Spinal cord (tissue), 10 donors: ENCODE results near the gene HK3. TPM values are rescaled to one million over a fixed set of nuclear protein-coding genes. Genes with fewer than 3 reads are reported as not detected.

Experiments
- DNase-seq, 6 donors: peaks; one replicate each; pipeline versions ENCODE4 v3.0.0 to v3.0.0-alpha.2; 2013 to 2015; ENCODE audit warnings: low spot score in 6 of 6, low read depth in 4 of 6
- H3K27ac ChIP-seq: one replicate; pipeline ENCODE4 v1.5.1; 2013; ENCODE audit warnings: low read depth, low read length, control low read depth
- H3K27me3 ChIP-seq: one replicate; pipeline ENCODE4 v1.6.1; 2013; ENCODE audit warnings: low read length; ENCODE audit not compliant: control insufficient read depth, insufficient read depth
- H3K36me3 ChIP-seq: one replicate; pipeline ENCODE4 v1.6.1; 2013; ENCODE audit warnings: low read length; ENCODE audit not compliant: control insufficient read depth, insufficient read depth
- H3K4me1 ChIP-seq: one replicate; pipeline ENCODE4 v1.6.1; 2013; ENCODE audit warnings: low read length; ENCODE audit not compliant: control insufficient read depth, insufficient read depth
- H3K4me3 ChIP-seq: one replicate; pipeline ENCODE4 v1.5.1; 2013; ENCODE audit warnings: low read depth, low read length, control low read depth
- H3K9me3 ChIP-seq: one replicate; pipeline ENCODE4 v1.6.1; 2013; ENCODE audit warnings: low read length; ENCODE audit not compliant: control insufficient read depth, insufficient read depth
- WGBS: methylation state at CpG from one replicate; pipeline ENCODE4 v1.1.5; 2013; ENCODE audit warnings: missing lambda C conversion rate; ENCODE audit not compliant: insufficient coverage; 5-methylcytosine and 5-hydroxymethylcytosine counted together
- polyA plus RNA-seq, 2 donors: library from polyadenylated mRNA; unstranded; fragments of 120-200 nt; gene quantifications; one replicate each; pipeline ENCODE4 v1.2.1, GENCODE V29; 2013; ENCODE audit not compliant: insufficient read length in 2 of 2
- total RNA-seq, 2 donors: library from RNA; depleted of rRNA in 1 of 2; stranded (reverse); fragments of 120-200 nt in 1 of 2; fragments of >200 nt in 1 of 2; gene quantifications; one replicate each; pipeline versions ENCODE4 v1.2.3 to v1.2.4, GENCODE V29; 2013 to 2014
- donor health status: healthy.

HK3 gene
- total and polyA plus RNA-seq, 4 donors = 0.66 to 4.9 (median 1.2) TPM

DNA sequence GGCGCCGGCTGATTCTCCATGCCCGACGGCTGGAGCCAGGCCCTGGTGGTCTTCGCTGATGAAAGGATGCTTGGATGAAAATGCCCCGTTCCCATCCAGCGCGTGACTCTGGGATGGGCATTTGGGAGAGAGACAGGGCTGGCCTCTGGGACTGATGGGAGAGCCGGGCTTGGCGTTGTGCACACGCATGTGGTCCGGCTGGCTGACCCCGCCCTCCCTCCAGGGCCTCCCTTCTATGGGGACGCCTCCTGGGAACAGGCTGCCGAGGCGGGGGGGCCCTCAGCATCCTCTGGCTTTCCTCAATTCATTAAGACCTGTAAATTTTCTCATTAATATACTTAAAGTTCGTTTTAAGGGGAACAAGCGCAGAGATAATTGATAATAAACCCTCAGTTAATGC lies 52.0 kb downstream of the HK3 start:
- WGBS = 37% methylated on average over 12 of the region's 18 CpGs
- H3K4me3 ChIP-seq = no peak overlapping the region
- DNase-seq = no peak
- H3K27ac ChIP-seq = no peak overlapping the region
- peaks cover 48% of the 10 kb centered on the region for H3K4me1 ChIP-seq
- H3K27me3 ChIP-seq = peaks cover 12% of the 10 kb centered on the region
- no peaks in the 10 kb centered on the region for H3K9me3 ChIP-seq
- peaks cover 5% of the 10 kb centered on the region for H3K36me3 ChIP-seq

DNA sequence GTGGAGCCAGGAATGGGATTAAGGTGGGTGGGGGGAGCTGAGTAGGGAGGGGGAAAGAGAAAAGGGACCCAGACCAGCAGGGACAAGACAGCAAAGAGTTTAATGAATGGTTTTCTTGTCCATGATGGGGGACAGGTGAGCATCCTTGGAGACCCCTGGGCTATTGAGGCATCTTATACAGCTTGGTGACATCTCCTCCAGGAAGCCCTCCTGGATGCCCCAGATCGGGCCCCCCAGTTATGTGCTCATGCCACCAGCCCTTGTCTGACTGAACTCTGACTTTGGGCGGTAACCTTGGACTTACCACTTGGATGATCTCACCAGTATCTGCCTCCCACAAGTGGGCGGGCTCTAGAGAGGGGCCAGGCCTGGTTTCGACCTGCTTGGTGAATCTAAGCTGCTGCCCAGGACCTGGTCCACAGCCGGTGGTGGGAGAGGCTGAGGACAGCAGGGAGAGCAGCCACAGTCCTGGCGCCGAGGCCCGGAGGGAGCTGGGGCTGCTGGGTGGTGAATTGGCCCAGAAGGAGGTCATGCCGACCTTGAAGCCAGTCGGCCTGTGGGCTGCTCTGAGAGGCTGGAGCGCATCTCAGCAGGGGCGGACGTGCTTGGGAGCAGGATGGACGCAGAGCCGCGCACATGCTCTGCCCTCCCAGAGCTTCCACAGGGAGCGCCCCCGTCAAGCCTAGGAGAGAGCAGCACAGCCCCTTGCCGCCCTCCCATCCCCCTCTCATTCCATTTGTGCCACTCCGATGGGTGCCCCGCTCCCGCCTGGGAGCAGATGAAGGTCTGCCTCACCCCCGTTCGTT lies 52.6 kb downstream of the HK3 start:
- Histone ChIP-seq H3K27ac (no peak overlapping the region), H3K4me1 (peaks cover 42% of the 10 kb centered on the region), H3K27me3 (peaks cover 12% of the 10 kb centered on the region), H3K36me3 (peaks cover 5% of the 10 kb centered on the region), H3K4me3 (no peak overlapping the region), H3K9me3 (no peaks in the 10 kb centered on the region)
- 36% methylated on average over 23 of the region's 24 CpGs for WGBS
- no peak for DNase-seq

GRCh38 chr5:176845392-176845713 lies 53.8 kb downstream of the HK3 start:
- Histone ChIP-seq H3K4me3 (no peak overlapping the region), H3K4me1 (peaks cover 40% of the 10 kb centered on the region), H3K36me3 (peaks cover 5% of the 10 kb centered on the region), H3K9me3 (no peaks in the 10 kb centered on the region), H3K27ac (no peak overlapping the region), H3K27me3 (peaks cover 12% of the 10 kb centered on the region)
- 54% methylated on average over 6 of the region's 6 CpGs for WGBS
- DNase-seq = no peak

DNA sequence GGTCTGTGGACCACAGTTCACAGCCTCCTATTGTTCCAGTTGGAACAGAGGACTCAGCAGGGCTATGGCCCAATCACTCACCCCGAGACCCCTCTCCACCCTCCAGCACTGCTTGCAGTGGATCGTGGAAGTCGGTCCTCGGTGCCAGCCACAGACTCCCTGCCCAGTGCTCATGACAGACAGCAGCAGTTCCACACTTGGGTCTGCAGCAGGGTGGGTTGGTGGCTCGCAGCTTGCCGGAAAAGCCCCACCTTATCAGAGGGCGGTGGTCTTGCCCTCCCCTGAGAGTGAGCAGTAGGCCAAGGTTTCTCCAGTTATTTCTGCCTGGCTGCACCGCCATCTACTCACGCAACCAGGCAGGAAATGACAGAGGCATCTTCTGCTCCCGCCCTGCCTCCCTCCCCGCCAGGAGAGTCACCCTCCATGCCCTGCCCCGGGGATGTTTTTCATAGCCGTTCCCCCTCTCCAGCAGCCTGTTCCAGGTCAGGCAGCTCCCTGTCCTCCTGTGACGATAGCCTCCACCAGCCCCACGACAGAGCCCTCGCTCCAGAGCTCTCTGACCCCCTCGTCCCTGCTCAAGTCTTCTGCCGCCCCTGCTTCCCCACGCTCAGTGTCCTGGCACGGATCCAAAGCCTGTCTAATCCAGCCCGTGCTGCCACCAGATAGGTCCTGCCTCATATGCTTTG lies 54.3 kb downstream of the HK3 start:
- Histone ChIP-seq H3K27me3 (peaks cover 12% of the 10 kb centered on the region), H3K9me3 (no peaks in the 10 kb centered on the region), H3K36me3 (peaks cover 5% of the 10 kb centered on the region), H3K4me1 (peaks cover 45% of the 10 kb centered on the region), H3K27ac (no peak overlapping the region), H3K4me3 (no peak overlapping the region)
- DNase-seq = peak in 2 of 6 donors; percentile 35 to 62
- 60% methylated on average over 21 of the region's 21 CpGs for WGBS

DNA sequence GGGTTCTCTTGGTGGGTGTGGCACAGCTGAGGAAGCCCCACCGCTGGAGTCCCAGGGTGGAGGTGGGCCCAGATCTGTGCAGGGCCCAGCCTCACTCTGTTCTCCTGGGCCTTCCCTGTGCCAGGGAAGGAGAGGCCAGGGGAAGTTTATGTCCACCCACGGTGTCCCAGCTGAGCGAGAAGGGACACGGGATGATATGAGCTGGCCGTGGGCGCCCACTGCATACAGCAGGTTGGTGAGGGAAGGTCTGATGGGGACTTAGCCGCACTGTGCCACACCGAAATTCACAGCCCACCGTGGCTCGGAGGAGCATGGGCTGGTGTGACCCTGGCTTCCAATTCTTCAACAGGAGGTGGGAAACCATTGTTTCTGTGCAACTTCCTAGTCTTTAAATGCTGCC lies 54.9 kb downstream of the HK3 start:
- no peak for DNase-seq
- peaks cover 48% of the 10 kb centered on the region for H3K4me1 ChIP-seq
- 95% methylated on average over 10 of the region's 10 CpGs for WGBS
- H3K36me3 ChIP-seq = peaks cover 5% of the 10 kb centered on the region
- H3K9me3 ChIP-seq = no peaks in the 10 kb centered on the region
- no peak overlapping the region for H3K27ac ChIP-seq
- H3K27me3 ChIP-seq = peaks cover 12% of the 10 kb centered on the region
- no peak overlapping the region for H3K4me3 ChIP-seq

GRCh38 chr5:176843673-176844072 lies 55.5 kb downstream of the HK3 start:
- WGBS = 54% methylated on average over 17 of the region's 21 CpGs
- DNase-seq = peak in 1 of 6 donors; percentile 37
- Histone ChIP-seq H3K4me1 (peaks cover 52% of the 10 kb centered on the region), H3K27ac (no peak overlapping the region), H3K4me3 (no peak overlapping the region), H3K27me3 (peaks cover 12% of the 10 kb centered on the region), H3K9me3 (no peaks in the 10 kb centered on the region), H3K36me3 (peaks cover 2% of the 10 kb centered on the region)

- no peak overlapping the region for H3K4me3 ChIP-seq
- 19% methylated on average over 13 of the region's 16 CpGs for WGBS
- no peaks in the 10 kb centered on the region for H3K36me3 ChIP-seq
- DNase-seq = peak; percentile 33 to 92 (median 70)
- H3K9me3 ChIP-seq = no peaks in the 10 kb centered on the region
- H3K4me1 ChIP-seq = peaks cover 46% of the 10 kb centered on the region
- H3K27ac ChIP-seq = no peak overlapping the region
- H3K27me3 ChIP-seq = no peaks in the 10 kb centered on the region
These were observed 61.4 kb downstream of the HK3 start for GRCh38 chr5:176837707-176838115.

DNA sequence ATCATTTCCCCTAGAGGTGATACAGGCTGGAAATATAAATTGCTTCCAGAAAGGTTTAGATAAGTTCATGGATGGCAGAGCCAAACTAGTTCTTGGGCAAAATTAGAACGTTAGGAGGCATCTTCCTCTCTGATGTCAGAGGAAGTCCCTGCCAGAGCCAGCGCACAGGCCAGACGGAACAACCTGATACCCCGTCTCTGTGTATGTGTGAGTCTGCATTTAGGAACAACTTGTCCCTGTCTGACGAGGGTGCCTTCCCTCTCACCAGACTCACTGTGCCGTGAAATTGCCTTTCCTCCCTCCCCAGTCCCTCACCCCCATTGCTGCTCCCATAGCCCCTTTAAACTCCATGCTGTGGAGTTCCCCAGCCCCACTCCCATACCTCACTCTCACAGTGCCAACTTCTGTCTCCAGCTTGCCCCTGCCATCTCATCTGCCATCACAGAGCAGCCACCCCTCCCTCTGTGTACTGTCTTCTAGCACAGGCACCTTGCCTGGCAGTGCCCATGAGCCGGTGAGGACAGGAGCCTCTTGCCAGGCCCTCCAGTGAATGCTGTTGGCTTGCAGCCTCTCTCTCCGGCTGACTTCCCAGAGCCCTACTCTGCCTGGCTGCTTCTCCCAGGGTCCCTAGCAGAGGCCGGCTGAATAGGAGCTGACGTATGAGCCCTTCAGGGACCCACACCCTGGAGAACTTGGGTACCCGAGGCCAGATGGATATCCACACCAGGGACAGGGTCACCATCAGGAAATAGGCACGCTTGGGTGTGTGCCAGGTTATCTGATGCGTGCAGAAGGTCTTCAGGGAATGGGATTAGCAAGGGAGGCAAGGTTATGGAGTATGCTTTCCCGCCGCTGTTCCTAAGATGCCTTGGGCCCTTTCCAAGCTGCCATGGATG lies 62.1 kb downstream of the HK3 start:
- Histone ChIP-seq H3K27me3 (no peaks in the 10 kb centered on the region), H3K4me3 (no peak overlapping the region), H3K4me1 (peaks cover 46% of the 10 kb centered on the region), H3K27ac (no peak overlapping the region), H3K9me3 (no peaks in the 10 kb centered on the region), H3K36me3 (no peaks in the 10 kb centered on the region)
- peak in 2 of 6 donors; percentile 33 to 44 for DNase-seq
- WGBS = 59% methylated on average over 15 of the region's 15 CpGs

GRCh38 chr5:176835918-176836317 lies 63.2 kb downstream of the HK3 start:
- no peak for DNase-seq
- Histone ChIP-seq H3K27me3 (no peaks in the 10 kb centered on the region), H3K9me3 (no peaks in the 10 kb centered on the region), H3K27ac (no peak overlapping the region), H3K4me3 (no peak overlapping the region), H3K4me1 (peaks cover 52% of the 10 kb centered on the region), H3K36me3 (no peaks in the 10 kb centered on the region)
- 60% methylated on average over 3 of the region's 3 CpGs for WGBS
